RWPE2 (cell line): Measurements from ENCODE around the gene INSRR.
A peak's percentile ranks its signal among the peaks of the same experiment; 100 is the strongest.

ENCODE experiments used
- ATAC-seq: fragments of 200-7000 bp; cut with Tn5 transposase; 3 replicates; pipeline ENCODE4 v1.9.1; 2021; ENCODE audit warnings: low read depth
- DNase-seq: peaks from one replicate; pipeline ENCODE4 v3.0.0-alpha.2; 2020; ENCODE audit warnings: low spot score
- H3K27ac ChIP-seq: fragments of 450-650 bp; 2 replicates; pipeline ENCODE4 v1.5.1; 2017; ENCODE audit warnings: mild to moderate bottlenecking; ENCODE audit not compliant: poor library complexity, severe bottlenecking
- H3K27me3 ChIP-seq: fragments of 250-450 bp; sonication (Bioruptor Pico); 2 replicates; pipeline ENCODE4 v1.5.1; 2021; ENCODE audit warnings: mild to moderate bottlenecking, moderate library complexity; ENCODE audit not compliant: insufficient read depth, poor library complexity, severe bottlenecking
- H3K36me3 ChIP-seq: fragments of 250-450 bp; sonication (Bioruptor Pico); 2 replicates; pipeline ENCODE4 v1.5.1; 2020; ENCODE audit warnings: low read depth, mild to moderate bottlenecking, moderate library complexity
- H3K4me1 ChIP-seq: fragments of 250-450 bp; sonication (Bioruptor Pico); 2 replicates; pipeline ENCODE4 v1.5.1; 2021; ENCODE audit warnings: mild to moderate bottlenecking, moderate library complexity; ENCODE audit not compliant: insufficient read depth, poor library complexity, severe bottlenecking
- H3K4me3 ChIP-seq: fragments of 250-450 bp; sonication (Bioruptor Pico); 2 replicates; pipeline ENCODE4 v1.5.1; 2021; ENCODE audit warnings: mild to moderate bottlenecking, moderate library complexity; ENCODE audit not compliant: severe bottlenecking
- H3K9me3 ChIP-seq: fragments of 250-450 bp; sonication (Bioruptor Pico); 2 replicates; pipeline ENCODE4 v1.5.1; 2021; ENCODE audit warnings: mild to moderate bottlenecking, moderate library complexity; ENCODE audit not compliant: severe bottlenecking
- TF ChIP-seq, protein P1 (sequence below): fragments of 450-650 bp; IDR thresholded peaks from one replicate; pipeline ENCODE4 v1.5.1; 2017; ENCODE audit warnings: mild to moderate bottlenecking, moderate library complexity; ENCODE audit not compliant: poor library complexity, severe bottlenecking

The INSRR gene

DNA sequence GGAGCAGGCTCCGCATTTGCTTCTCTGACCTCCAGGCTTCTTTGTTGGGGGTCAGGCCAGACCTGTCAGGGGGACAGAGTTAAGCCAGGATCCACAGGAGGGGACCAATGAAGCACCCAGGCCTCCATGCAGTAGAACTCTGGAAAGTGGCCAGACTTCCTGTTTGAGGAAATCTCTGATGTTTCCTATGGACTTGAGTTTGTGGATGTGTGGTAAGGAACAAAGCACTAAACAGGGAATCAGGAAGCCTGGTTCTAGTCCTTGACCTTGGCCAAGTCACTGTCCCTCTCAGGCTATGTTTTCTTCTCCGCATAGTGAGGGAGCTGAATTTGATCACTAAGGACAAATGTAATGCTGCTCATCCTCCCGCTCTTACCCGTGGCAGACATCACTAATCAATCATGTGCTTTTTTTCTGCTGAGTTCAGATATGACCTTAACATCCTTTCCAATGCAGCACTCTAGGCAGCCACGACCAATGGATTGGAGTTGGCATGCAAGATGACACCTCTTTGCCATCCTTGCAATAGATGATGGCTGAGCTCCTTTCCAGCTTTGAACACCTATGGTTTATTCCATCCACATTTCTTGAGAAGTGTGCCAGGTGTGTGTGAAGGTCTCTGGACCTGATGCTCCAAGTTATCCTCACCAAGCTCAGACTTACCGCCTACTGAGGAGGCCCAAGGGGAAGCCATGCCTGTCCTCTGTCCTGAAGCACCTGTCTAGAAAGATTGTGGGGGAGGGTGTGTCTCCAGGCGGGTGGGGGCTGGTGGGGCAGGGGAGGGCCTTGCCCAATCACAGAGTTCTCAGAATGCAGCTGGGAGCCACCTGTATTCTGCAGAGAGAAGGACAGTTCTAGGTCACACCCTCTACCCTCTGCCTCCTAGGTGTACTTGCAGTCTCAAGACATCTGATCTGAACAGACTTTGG, 52.1 kb downstream of the INSRR start:
- H3K4me3 ChIP-seq, result no peak overlapping the region
- H3K9me3 ChIP-seq, result no peaks in the 10 kb centered on the region
- TF ChIP-seq, protein P1, sequence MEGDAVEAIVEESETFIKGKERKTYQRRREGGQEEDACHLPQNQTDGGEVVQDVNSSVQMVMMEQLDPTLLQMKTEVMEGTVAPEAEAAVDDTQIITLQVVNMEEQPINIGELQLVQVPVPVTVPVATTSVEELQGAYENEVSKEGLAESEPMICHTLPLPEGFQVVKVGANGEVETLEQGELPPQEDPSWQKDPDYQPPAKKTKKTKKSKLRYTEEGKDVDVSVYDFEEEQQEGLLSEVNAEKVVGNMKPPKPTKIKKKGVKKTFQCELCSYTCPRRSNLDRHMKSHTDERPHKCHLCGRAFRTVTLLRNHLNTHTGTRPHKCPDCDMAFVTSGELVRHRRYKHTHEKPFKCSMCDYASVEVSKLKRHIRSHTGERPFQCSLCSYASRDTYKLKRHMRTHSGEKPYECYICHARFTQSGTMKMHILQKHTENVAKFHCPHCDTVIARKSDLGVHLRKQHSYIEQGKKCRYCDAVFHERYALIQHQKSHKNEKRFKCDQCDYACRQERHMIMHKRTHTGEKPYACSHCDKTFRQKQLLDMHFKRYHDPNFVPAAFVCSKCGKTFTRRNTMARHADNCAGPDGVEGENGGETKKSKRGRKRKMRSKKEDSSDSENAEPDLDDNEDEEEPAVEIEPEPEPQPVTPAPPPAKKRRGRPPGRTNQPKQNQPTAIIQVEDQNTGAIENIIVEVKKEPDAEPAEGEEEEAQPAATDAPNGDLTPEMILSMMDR, result no peak
- H3K4me1 ChIP-seq, result no peaks in the 10 kb centered on the region
- H3K27me3 ChIP-seq, result no peaks in the 10 kb centered on the region
- H3K36me3 ChIP-seq, result no peaks in the 10 kb centered on the region
- no peak overlapping the region for H3K27ac ChIP-seq
- ATAC-seq (no peak), DNase-seq (no peak)

DNA sequence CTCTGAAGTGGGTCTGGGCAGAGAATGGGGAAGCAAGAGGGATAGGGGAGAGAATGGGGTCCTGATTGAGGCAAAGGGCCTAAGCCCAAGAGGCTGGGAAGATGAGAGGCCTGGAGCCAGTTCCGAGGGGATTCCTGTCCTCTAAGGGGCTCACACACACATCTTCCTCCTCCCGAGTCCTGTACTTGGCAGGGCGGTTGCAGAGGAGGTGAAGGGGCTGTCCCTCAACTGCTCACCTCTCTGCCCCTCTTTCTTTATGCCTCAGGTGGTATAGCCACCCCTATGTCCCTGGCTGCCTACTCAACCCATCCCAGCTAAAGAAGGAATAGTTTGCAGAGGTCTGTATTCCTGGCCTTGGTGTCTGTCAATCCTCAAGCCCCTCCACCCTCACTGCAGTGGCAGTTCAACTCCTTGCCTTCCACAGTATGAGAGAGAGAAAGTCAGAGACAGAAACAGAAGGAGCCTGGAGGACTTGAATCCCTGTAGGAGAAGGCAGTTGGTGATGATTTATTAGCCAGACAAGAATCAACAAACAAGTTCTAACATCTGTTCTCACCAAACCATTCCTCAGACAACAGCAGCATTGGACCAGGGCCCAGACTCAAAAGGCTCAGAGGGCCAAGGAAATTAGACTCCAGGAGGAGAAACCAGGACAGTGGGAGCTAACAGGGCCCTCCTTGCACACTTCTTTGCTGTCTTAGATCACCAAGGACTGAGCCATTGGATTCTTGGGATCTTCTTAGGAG, 53.0 kb downstream of the INSRR start:
- H3K4me1 ChIP-seq, result no peaks in the 10 kb centered on the region
- no peaks in the 10 kb centered on the region for H3K36me3 ChIP-seq
- H3K27ac ChIP-seq, result no peak overlapping the region
- ATAC-seq, result no peak
- H3K27me3 ChIP-seq, result no peaks in the 10 kb centered on the region
- TF ChIP-seq, protein P1, result no peak
- no peaks in the 10 kb centered on the region for H3K9me3 ChIP-seq
- DNase-seq, result no peak
- no peak overlapping the region for H3K4me3 ChIP-seq

DNA sequence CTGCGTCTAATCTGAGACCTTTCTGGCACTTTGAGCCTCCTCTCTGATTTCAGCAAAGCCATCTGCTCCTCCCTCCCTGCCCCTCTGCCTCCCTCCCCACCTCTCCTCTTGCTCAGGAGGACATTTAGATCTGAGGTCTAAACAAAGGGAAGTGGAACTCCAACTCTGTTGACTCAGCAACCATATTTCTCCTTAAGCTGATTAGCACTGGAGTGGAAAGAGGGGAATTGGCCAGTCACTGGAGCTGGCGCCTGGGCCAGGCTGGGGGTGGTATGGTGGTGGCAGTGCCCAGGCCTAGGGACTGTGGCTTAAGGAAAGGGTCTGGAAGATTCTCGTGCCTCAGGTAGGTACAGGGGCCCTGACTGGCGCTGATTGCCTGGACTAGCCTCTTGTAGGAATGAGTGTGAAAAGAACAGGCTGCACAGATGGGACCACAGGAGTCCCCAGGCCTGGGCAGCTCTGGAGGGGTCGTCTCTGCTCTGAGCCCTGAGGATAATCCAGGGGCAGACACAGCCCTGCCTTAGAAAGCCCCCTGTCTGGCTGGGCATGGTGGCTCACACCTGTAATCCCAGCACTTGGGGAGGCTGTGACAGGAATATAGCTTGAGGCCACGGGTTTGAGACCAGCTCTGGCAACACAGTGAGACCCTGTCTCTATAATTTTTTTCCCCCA, 54.2 kb downstream of the INSRR start:
- Histone ChIP-seq H3K4me1 (no peaks in the 10 kb centered on the region), H3K36me3 (peaks cover 12% of the 10 kb centered on the region), H3K27me3 (no peaks in the 10 kb centered on the region), H3K4me3 (no peak overlapping the region), H3K9me3 (no peaks in the 10 kb centered on the region), H3K27ac (no peak overlapping the region)
- DNase-seq (no peak), ATAC-seq (0 out of 3 replicates have a peak, but pooled peaks have one; percentile 7)
- TF ChIP-seq, protein P1, result no peak

DNA sequence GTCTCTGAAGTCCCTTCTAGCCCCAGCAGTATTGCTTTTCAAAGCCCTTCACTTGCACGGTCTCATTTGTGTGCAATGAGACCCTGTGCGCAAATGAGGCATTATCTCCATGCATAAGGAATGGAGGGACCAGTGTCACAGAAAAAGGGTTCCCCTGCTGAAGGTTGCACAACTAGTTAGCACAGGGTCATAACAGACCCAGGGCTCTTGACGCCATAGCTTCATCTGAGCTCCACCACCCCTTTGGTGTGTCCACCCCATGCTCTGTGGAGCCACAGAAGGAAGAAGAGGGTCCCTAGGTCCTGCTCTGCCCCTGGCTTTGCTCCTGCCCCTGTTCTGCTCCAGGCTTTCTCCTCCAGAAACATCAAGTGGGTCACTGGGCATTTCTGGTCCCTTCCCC, 54.9 kb downstream of the INSRR start:
- H3K4me1 ChIP-seq, result no peaks in the 10 kb centered on the region
- DNase-seq (no peak), ATAC-seq (no peak)
- no peaks in the 10 kb centered on the region for H3K27me3 ChIP-seq
- H3K4me3 ChIP-seq, result no peak overlapping the region
- TF ChIP-seq, protein P1, result no peak
- H3K9me3 ChIP-seq, result no peaks in the 10 kb centered on the region
- no peak overlapping the region for H3K27ac ChIP-seq
- peaks cover 19% of the 10 kb centered on the region for H3K36me3 ChIP-seq
